Neural progenitor cell (in vitro differentiated cells): Measurements from ENCODE around the gene RNF151. TPM values are rescaled to one million over a fixed set of nuclear protein-coding genes. Genes with fewer than 3 reads are reported as not detected.

Experiments used
- DNase-seq: peaks from one replicate; pipeline ENCODE4 v3.0.0-alpha.2; 2016; ENCODE audit warnings: low spot score
- H2AFZ ChIP-seq: fragments of 200-600 bp; sonication (generic); replicated peaks from 2 replicates; pipeline ENCODE4 v1.6.1; 2016; ENCODE audit warnings: antibody characterized with exemption
- H3F3A ChIP-seq: fragments of 200-600 bp; sonication (generic); 2 replicates; pipeline ENCODE4 v1.6.1; 2016; ENCODE audit warnings: antibody characterized with exemption, low read depth
- H3K27ac ChIP-seq: fragments of 200-600 bp; sonication (generic); 2 replicates; pipeline ENCODE4 v1.5.1; 2016; ENCODE audit warnings: mild to moderate bottlenecking
- H3K27me3 ChIP-seq: fragments of 200-600 bp; sonication (generic); 2 replicates; pipeline ENCODE4 v1.6.1; 2016; ENCODE audit warnings: mild to moderate bottlenecking, moderate library complexity
- H3K36me3 ChIP-seq: fragments of 200-600 bp; sonication (generic); 2 replicates; pipeline ENCODE4 v1.5.1; 2016
- H3K4me1 ChIP-seq: fragments of 200-600 bp; sonication (generic); 2 replicates; pipeline ENCODE4 v1.6.1; 2016; ENCODE audit warnings: mixed run types
- H3K4me2 ChIP-seq: fragments of 200-600 bp; sonication (generic); 2 replicates; pipeline ENCODE4 v1.6.1; 2016
- H3K4me3 ChIP-seq: fragments of 200-600 bp; sonication (generic); 2 replicates; pipeline ENCODE4 v1.5.1; 2016
- H3K79me2 ChIP-seq: fragments of 200-600 bp; sonication (generic); 2 replicates; pipeline ENCODE4 v1.6.1; 2016; ENCODE audit warnings: low read depth
- H3K9ac ChIP-seq: fragments of 200-600 bp; sonication (generic); 2 replicates; pipeline ENCODE4 v1.6.1; 2016
- H3K9me3 ChIP-seq: fragments of 200-600 bp; sonication (generic); 2 replicates; pipeline ENCODE4 v1.5.1; 2016; ENCODE audit warnings: low read depth
- H4K20me1 ChIP-seq: fragments of 200-600 bp; sonication (generic); 2 replicates; pipeline ENCODE4 v1.6.1; 2016; ENCODE audit warnings: low read depth
- H3K27ac Mint-ChIP-seq: 3 replicates; pipeline ENCODE4 v1.8.0; 2021; ENCODE audit warnings: mixed read lengths
- H3K27me3 Mint-ChIP-seq: 2 replicates; pipeline ENCODE4 v1.8.0; 2022; ENCODE audit warnings: low read depth, mild to moderate bottlenecking, inconsistent platforms, moderate library complexity, mixed read lengths; ENCODE audit not compliant: insufficient read depth
- H3K36me3 Mint-ChIP-seq: 3 replicates; pipeline ENCODE4 v1.8.0; 2021; ENCODE audit warnings: mixed read lengths
- H3K4me1 Mint-ChIP-seq: 3 replicates; pipeline ENCODE4 v1.8.0; 2021; ENCODE audit warnings: mixed read lengths
- H3K4me3 Mint-ChIP-seq: 3 replicates; pipeline ENCODE4 v1.8.0; 2021; ENCODE audit warnings: mild to moderate bottlenecking, moderate library complexity, mixed read lengths
- H3K9me3 Mint-ChIP-seq: 3 replicates; pipeline ENCODE4 v1.8.0; 2020; ENCODE audit warnings: mixed read lengths
- EZH2 ChIP-seq: fragments of 200-600 bp; sonication (generic); IDR thresholded peaks from 2 replicates; pipeline ENCODE4 v1.6.1; 2017; ENCODE audit warnings: antibody characterized with exemption, mild to moderate bottlenecking, moderate library complexity
- EZH2phosphoT487 ChIP-seq: fragments of 200-600 bp; sonication (generic); IDR thresholded peaks from 2 replicates; pipeline ENCODE4 v1.6.1; 2017; ENCODE audit warnings: antibody characterized with exemption
- total RNA-seq: library from RNA; depleted of rRNA; stranded (reverse); fragments of >200 nt; gene quantifications from 2 replicates; pipeline ENCODE4 v1.2.3, GENCODE V29; 2015; ENCODE audit warnings: low replicate concordance
- TF ChIP-seq, protein P1 (sequence below): fragments of 200-600 bp; sonication (generic); IDR thresholded peaks from 2 replicates; pipeline ENCODE4 v1.5.1; 2017; ENCODE audit warnings: antibody characterized with exemption, mild to moderate bottlenecking

The RNF151 gene
- total RNA-seq, 1 donor from 2014 or later, result not detected

DNA sequence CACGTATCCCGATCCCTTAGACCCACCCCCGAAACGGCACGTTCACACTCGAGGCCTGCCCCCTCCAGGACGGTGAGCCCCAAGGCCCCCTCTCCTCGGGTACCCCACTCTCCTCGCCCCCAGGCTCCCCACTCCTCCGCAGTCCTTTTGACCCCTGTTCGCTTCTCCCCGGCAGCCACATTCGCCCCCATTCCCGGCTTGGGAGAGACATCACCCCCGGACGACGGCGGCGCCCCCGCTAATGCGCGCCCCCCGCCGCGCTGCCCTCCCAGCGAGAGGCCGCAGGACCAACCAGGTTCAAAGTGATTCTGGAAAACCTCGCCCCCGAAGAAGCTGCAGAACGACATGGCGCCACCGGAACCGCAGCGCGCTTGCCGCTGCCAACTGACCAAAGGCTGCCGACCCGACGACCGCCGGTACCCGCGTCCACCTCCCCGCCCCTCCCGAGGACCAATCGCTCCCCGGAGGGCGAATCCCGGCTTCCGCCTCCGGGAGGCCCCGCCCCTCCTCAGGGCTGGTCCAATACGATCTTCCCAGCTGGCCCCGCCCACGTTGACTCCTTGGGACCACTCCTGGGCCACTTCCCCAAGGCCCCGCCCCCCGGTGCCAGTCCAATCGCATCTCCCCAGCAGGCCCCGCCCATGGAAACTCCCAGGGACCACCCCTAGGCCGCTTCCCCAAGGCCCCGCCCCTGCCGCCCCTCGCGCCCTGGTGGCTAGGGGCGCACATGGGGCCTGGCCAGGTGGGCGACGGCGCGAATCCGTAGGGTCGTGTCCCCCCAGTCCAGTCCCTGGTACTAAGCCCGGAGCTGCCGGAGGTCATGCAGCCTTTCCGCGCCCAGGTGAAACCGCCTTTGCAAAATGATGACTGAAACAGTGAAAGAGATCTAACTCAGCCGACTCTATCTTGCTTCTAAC lies 23.6 kb upstream of the RNF151 start, which contains the start of gene MSRB1:
Gene MSRB1 (minus strand): TSS at position 390 of the 917 bp plus-strand sequence. CDS start 43 bp downstream, at position 347.
- Histone ChIP-seq H3K9ac (peak within 1 kb of the TSS; percentile 54), H3K4me3 (peak within 1 kb of the TSS; percentile 90), H3K36me3 (no peaks in the 10 kb centered on the region), H3K27ac (no peak within 1 kb of the TSS), H3K79me2 (peaks cover 10% of the 10 kb centered on the region), H2AFZ (peak within 1 kb of the TSS; percentile 91), H3K27me3 (no peaks in the 10 kb centered on the region), H3K4me1 (peaks cover 7% of the 10 kb centered on the region), H3K9me3 (no peaks in the 10 kb centered on the region), H3F3A (peaks cover 9% of the 10 kb centered on the region), H3K4me2 (peak within 1 kb of the TSS; percentile 94), H4K20me1 (no peaks in the 10 kb centered on the region)
- Mint-ChIP-seq H3K9me3 (no peaks in the 10 kb centered on the region), H3K27ac (no peak within 1 kb of the TSS), H3K27me3 (peaks cover 2% of the 10 kb centered on the region), H3K36me3 (no peaks in the 10 kb centered on the region), H3K4me3 (peak within 1 kb of the TSS; percentile 92), H3K4me1 (peaks cover 15% of the 10 kb centered on the region)
- TF ChIP-seq, protein P1, sequence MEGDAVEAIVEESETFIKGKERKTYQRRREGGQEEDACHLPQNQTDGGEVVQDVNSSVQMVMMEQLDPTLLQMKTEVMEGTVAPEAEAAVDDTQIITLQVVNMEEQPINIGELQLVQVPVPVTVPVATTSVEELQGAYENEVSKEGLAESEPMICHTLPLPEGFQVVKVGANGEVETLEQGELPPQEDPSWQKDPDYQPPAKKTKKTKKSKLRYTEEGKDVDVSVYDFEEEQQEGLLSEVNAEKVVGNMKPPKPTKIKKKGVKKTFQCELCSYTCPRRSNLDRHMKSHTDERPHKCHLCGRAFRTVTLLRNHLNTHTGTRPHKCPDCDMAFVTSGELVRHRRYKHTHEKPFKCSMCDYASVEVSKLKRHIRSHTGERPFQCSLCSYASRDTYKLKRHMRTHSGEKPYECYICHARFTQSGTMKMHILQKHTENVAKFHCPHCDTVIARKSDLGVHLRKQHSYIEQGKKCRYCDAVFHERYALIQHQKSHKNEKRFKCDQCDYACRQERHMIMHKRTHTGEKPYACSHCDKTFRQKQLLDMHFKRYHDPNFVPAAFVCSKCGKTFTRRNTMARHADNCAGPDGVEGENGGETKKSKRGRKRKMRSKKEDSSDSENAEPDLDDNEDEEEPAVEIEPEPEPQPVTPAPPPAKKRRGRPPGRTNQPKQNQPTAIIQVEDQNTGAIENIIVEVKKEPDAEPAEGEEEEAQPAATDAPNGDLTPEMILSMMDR, result peak; percentile 19
- no peak for TF ChIP-seq EZH2phosphoT487
- peak; percentile 100 for DNase-seq

DNA sequence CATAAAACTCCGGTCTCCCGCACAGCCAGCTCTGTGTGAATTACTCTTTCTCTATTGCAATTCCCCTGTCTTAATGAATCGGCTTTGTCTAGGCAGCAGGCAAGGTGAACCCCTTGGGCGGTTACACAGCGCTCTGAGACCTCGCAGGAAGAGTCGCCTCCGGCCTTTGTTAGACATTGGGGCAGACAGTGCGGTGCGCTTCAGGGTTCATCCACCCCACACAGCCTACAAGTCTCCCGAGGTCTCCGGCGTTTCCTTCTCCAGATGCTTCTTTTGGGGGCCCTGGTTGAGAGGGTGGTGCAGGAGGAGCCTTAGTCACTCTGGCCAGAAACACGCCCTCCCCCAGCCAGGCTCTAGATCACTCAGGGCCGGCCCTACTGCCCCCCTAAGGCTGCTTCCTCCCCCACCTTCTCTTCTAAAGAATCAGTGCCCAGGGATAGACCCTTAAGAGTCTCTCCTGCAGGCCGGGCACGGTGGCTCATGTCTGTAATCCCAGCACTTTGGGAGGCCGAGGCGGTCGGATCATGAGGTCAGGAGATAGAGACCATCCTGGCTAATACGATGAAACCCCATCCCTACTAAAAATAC lies 21.9 kb upstream of the RNF151 start:
- H4K20me1 ChIP-seq, result no peaks in the 10 kb centered on the region
- H3K4me3 Mint-ChIP-seq, result peak overlapping the region; percentile 92
- no peaks in the 10 kb centered on the region for H3K27me3 ChIP-seq
- TF ChIP-seq, protein P1, result no peak
- TF ChIP-seq EZH2 (no peak), EZH2phosphoT487 (no peak)
- no peak overlapping the region for H3K4me2 ChIP-seq
- H3K36me3 ChIP-seq, result no peaks in the 10 kb centered on the region
- H3K27me3 Mint-ChIP-seq, result peaks cover 2% of the 10 kb centered on the region
- no peak overlapping the region for H3K27ac ChIP-seq
- H3K4me3 ChIP-seq, result no peak overlapping the region
- no peaks in the 10 kb centered on the region for H3K9me3 Mint-ChIP-seq
- H2AFZ ChIP-seq, result no peak overlapping the region
- H3K27ac Mint-ChIP-seq, result no peak overlapping the region
- H3K4me1 ChIP-seq, result peaks cover 7% of the 10 kb centered on the region
- no peaks in the 10 kb centered on the region for H3K9me3 ChIP-seq
- H3F3A ChIP-seq, result peaks cover 9% of the 10 kb centered on the region
- peaks cover 15% of the 10 kb centered on the region for H3K4me1 Mint-ChIP-seq
- no peaks in the 10 kb centered on the region for H3K36me3 Mint-ChIP-seq
- no peak for DNase-seq
- H3K9ac ChIP-seq, result no peak overlapping the region
- H3K79me2 ChIP-seq, result peaks cover 10% of the 10 kb centered on the region

DNA sequence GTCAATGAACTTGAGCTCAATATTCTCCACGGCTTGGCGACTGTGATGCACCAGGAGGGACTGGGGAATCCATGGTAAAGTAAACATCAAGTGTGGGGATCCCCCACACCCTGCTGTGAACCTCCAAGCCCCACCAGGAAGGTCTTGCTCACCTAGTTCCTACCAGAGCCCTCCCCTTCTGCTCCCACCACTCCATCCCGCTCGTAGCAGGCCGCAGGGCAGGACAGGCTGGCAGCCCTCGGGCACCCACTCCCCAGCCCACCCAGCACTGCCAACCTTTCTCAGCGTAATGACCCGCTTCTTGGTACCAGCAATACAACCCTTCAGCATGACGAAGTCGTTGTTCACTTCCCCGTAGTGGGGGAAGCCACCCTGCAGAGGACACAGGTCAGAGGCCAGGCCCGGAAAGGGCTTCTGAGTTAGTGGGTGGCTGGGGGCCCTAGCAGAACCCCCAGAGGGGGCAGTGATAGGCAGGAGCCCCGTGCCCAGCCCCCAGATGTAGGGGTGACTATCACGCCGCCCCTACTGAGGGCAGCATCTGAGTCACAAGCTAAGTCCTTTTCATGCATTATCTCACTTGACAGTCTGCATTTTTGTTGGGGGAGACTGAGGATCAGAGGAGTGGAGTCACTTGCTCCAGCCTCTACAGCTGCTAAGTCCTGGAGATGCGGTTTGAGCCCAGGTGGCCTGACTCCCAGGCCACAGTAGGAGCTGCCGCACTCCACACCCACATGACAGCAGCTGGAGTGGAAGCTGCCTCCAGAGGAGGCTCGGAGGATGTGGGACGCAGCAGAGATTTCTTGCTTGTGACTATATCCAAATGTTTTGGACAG lies 20.9 kb upstream of the RNF151 start:
- H3K9me3 Mint-ChIP-seq, result no peaks in the 10 kb centered on the region
- Histone ChIP-seq H3K9ac (no peak overlapping the region), H3K4me1 (peaks cover 7% of the 10 kb centered on the region), H4K20me1 (no peaks in the 10 kb centered on the region), H2AFZ (no peak overlapping the region), H3K36me3 (no peaks in the 10 kb centered on the region), H3K27ac (no peak overlapping the region), H3K4me3 (no peak overlapping the region), H3K79me2 (peaks cover 10% of the 10 kb centered on the region), H3K9me3 (no peaks in the 10 kb centered on the region), H3K4me2 (no peak overlapping the region), H3F3A (peaks cover 9% of the 10 kb centered on the region), H3K27me3 (no peaks in the 10 kb centered on the region)
- TF ChIP-seq EZH2 (no peak), EZH2phosphoT487 (no peak)
- TF ChIP-seq, protein P1, result no peak
- no peak overlapping the region for H3K27ac Mint-ChIP-seq
- peaks cover 2% of the 10 kb centered on the region for H3K27me3 Mint-ChIP-seq
- H3K4me1 Mint-ChIP-seq, result peaks cover 15% of the 10 kb centered on the region
- DNase-seq, result no peak
- H3K36me3 Mint-ChIP-seq, result no peaks in the 10 kb centered on the region
- H3K4me3 Mint-ChIP-seq, result no peak overlapping the region
